M059J (cell line): ENCODE data around the gene CACNA2D4. TPM values are rescaled to one million over a fixed set of nuclear protein-coding genes. Genes with fewer than 3 reads are reported as not detected.
A peak's percentile ranks its signal among the peaks of the same experiment; 100 is the strongest.
"Not testable (repeated sequence)": the region's sequence is repeated elsewhere in the genome, so short reads cannot be mapped to it uniquely, and the experiment has no call there.

Experiments used
- DNase-seq: peaks from one replicate; pipeline ENCODE4 v3.0.0-alpha.2; 2012; ENCODE audit warnings: low read depth
- total RNA-seq: library from RNA; depleted of rRNA; stranded (reverse); fragments of >200 nt; shearing (Covaris generic); gene quantifications from 2 replicates; pipeline ENCODE4 v1.2.3, GENCODE V29; 2014

CACNA2D4 gene
- total RNA-seq, 1 experiment from 2014 or later, result 0.91 TPM

DNA sequence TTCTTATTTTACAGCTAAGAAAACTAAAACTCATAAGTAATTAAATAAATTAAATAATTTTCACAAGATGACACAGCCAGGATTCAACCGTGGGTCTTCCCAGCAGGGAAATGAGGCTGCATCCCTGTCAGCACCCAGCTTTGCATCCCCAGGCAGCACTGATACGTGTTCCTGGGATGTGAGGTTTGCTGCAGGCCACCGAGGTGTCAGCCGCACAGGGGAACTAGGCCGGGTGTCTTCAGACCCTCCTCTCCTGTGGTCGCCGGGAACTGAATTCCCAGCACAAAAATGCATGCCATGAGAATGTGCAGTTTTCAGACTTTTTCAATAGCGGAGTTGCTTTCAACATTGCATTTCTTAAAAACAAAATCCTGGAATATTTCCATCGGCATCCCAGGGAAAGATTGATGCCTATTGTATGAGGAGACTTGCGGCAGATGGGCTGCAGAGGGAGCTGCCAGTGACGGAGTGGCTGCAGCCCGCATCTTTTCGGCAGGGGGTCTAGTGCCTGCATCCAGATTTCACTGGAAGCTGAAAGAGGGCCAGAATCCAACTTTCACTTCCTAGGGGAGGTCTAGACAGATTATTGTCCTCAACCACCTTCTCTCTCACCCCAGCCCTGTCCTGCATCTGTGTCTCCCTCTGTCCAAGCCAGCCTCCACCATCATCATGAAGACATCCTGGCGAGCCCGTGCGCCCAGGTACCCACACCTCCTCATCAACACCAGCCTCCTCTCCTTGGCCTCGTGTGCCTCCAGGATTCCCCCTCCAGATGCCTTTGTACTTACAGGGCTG lies 85.5 kb downstream of the CACNA2D4 start:
- no peak for DNase-seq

DNA sequence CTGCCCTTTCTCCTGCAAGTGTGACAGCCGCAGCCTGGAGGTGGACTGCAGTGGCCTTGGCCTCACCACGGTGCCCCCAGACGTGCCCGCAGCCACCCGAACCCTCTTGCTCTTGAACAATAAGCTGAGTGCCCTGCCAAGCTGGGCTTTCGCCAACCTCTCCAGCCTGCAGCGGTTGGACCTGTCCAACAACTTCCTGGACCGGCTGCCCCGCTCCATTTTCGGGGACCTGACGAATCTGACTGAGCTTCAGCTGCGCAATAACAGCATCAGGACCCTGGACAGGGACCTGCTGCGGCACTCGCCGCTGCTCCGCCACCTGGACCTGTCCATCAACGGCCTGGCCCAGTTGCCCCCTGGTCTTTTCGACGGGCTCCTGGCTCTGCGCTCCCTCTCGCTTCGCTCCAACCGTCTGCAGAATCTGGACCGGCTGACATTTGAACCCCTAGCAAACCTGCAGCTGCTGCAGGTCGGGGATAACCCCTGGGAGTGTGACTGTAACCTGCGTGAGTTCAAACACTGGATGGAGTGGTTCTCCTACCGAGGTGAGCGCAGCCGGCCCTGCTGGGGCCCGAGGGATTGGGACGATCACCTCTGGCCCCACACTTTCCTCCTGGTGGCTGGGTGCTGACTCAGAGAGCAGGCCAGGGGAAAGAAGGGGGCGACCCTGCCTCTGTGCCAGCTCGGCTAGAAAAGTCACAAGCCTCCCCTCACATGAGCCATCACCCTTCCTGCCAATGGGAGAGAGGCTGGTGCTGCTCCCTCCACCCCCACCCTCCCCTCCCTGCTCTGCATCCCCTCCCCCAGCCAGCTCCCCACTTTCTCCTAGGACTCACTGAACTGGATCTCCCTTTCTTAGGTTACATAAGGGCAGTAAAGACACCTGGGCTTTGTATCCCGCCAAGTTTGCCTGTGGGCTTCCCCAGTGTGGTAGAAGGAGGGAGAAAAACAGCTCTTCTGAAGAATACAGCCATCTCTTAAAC lies 87.2 kb downstream of the CACNA2D4 start:
- peak; percentile 60 for DNase-seq

DNA sequence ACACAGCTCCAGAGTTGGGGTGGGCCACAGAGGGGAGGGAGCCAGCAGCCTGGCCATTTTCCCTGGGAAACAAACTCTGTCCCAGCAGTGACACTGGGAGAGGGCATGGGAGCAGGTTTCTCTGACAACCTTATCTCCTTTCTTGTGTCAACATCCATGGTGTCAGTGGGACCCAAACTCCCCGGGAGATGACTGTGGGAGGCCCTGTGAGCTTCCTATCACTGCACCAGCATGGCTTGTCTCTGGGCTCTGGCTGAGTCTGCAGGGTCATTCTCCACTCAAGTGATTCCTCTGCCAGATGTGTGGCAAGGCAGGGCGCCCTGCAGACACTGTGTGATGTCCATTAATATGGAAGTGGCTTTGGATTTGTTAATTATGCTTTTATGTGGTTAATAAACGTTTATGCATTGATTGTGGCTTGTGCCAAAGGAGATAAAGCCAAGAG lies 88.0 kb downstream of the CACNA2D4 start:
- DNase-seq, result no peak

DNA sequence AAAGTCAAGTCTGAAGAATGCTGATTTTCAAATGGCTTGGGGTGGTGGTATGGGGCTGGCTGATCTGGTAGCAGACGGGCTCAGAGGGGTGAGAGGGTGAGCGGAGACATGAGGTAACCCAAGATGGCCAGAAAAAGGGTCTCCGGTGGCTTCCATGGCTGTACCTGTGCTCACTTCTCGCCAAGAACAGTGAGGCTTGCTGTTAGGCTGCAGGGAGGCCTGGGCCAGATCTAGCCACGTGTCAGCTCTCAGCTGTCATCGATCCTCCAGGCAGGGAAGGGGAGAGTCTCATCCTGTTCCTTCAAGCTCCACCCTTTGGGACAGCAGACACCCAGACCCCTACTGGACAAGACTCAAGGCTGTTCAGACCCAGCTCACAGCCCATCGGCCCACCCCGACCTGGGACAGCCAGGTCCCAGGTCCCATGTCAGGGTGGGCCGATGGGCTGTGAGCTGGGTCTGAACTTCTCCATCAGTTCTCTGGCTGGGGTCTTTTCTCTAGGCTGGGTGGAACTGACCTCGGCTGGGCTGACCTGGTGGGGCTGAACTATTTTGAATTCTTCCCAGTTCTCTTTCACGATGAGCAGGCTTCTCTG lies 89.0 kb downstream of the CACNA2D4 start:
- DNase-seq, result no peak

DNA sequence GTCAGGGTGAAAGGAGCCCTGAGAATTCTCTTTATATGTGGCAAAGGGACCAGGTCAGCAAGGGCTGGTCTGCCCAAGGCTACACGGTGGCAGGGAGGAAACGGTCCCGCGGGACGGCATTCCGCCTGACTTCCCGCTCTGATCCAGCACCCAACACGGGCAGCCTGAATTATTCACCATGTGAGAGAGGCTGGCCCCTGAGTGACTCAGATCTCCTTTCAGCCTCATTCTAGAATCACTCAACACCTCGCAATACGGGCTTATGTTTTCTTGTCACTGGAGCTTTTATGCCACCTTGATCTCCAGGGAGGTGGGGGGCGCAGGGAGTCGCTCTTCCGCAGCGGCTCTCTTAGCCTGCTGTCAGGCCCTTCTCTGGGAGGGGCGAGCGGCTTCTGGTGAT lies 89.6 kb downstream of the CACNA2D4 start:
- peak; percentile 57 for DNase-seq

DNA sequence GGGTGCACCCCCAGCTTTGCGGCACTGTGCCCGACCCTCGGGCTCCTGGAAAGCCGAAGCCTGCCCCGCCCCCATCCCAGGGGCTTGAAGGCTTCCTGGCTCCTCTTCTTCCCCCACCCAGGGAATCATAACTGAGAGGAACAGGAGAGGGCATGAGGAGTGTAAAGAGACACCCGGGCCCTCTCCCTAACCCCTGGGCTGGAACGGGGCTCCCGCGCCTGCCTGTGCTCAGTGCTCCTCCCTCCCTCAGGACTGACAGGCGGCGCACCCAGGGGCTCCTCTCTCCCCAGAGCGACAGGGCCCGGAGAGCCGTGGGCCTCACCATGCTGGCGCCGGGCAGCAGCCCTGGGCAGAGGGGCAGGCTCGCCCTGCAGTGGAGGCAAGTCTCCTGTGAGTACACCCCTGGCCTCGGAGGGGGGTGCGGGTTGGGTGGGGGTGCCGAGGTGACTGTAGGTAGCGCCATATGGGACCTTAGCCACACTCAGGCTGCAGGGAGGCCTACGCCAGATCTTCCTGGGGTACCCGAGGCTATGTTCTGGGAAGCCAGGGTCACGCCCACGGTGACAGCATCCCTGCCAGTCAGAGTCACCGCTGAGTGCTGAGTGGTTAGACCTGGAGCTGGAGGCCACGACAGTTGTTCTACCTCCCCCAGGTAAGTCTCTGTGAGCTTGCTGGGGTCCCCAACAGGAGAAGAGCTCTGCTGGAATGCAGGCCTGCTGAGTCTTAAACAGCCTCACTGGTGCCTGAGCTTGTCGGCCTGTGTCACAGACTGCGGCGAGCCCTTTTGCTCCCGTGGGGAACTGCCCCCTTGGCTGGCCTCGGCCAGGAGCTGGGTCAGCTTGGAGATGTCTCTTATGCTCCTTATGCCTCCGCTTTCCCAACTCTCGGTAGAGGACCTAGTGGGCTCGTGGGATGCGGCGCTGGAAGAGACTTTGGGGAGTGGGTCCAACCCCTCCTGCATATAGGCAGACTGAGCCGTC lies 90.3 kb downstream of the CACNA2D4 start:
- DNase-seq, result no peak

DNA sequence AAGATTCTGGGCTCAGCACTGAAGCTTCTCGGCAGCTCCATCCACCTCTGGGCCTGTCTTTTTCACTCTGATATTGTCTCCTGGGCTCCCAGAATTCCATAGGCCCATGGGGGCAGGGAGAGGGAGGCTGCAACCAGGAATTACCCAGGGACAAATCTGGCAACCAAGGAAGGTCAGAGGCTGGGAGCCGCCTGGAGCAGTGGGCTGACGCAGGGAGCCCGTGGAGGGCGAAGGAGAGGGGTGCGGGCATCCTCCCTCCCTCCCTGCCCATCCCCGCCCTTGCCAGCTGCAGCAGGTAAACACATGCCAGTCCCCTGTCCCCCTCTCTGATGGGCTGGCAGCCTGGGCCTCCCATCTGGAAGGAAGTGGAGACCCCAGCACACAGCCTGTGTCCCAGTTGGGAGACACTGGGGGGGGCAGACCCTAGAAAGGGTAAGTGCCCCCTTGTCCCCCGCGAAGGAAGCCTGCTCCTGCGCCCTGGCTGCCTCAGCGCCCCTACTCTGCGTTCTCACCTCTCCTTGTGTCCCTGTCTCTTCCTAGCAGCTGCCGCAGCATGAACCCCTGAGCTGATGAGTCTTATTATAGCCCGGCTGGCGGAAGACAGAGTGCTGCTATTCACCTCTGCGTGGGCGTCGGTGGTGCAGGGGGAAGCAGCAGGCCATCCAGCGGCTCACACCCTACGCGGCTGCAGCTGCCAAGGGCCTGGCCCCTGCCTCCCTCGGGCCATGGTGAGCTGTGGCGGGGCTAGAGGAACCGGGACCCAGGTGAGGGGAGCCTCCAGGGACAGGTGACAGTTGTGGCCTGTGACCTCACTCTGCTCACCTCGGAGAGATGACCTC lies 91.4 kb downstream of the CACNA2D4 start:
- DNase-seq, result no peak

DNA sequence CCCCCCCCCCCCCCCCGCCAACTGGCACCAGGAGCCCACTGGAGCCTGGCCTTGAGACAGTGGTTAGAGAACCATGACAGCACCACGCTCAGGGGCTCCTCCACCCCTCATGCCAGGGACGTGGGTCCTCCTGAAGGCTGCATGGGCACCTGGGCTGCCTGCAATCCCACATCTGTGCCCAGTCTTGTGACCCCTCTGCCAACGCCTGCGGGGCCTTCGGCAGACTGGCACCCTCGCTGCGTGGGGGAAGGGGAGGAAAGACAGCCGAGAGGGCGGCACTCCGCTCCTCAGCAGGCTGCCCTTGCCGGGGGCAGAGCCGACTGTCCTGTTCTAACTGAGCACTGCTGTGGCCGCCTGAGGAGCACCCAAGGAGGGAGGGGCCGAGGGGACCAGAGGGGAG lies 92.1 kb downstream of the CACNA2D4 start:
- DNase-seq, result no peak

DNA sequence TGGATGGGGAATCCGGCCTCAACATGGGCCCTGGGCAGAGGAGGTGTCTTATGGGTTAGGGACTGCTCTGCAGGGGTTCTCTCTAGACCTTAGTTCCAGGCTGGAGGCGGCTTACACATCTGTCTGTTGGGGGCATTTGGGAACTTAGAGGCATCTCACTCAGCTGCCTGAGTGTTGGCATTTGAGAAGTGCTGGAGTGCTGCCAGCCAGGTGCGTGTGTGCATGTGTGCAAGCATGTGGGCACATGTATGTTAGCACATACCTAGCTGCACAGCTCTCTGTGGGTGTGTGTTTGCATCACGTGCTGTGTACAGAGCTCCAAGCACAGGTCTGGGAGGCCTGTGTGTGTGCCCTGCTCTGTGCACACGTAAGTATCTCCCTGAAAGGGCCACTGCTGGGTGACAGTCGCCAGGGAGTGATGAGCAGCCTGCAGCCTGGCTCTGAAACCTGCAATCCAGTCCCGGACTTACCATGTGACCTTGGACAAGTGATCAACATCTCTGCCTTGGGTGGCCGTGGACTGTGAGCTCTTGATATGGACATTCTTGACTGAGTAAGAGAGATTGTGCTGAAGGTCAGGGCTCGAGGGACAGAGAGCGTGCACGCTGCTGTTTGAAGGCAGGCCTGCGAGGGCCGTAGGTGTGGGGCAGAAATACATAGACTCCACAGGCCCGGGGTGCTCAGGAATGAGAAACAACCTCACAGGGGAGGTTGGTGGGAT lies 92.9 kb downstream of the CACNA2D4 start:
- DNase-seq, result no peak

DNA sequence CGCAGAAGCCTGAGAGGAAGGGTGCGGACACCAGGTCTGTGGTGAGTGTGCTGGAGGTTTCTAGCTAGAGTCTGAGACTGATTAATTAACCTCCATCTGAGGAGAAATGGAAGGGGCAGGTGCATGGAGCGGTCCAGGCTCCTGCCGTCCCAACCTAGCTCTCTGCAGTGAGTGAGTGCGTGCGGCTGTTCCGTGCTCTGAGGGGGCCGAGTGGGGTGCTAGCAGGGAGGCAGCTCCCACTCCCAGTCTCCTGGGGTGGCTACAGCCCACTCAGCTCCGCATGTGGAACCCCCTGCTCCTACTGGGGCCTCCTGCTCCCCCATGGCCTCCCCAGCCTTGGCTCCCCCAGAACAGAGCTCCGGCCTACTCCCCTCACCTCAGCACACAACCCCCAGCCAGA lies 95.2 kb downstream of the CACNA2D4 start:
- no peak for DNase-seq

DNA sequence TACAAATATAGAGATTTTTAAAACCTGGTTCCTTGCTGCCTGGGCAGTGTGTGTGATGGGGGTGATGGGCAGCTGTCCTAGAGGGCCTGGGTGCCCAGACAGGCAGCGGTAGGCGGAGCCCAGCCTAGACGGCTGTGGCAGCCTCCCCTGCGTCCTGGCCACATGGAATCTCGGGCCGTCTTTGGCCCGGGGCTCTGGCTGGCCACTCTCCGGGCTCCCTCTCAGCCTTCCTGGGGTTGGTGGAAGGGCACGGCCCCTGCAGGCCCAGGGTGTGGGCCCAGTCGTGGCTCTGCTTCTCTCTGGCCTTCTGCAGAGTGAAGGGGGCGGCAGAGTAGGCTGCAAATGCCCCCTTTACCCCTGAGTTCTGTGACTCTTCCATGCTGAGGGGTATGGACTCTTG lies 95.8 kb downstream of the CACNA2D4 start:
- DNase-seq, result no peak

DNA sequence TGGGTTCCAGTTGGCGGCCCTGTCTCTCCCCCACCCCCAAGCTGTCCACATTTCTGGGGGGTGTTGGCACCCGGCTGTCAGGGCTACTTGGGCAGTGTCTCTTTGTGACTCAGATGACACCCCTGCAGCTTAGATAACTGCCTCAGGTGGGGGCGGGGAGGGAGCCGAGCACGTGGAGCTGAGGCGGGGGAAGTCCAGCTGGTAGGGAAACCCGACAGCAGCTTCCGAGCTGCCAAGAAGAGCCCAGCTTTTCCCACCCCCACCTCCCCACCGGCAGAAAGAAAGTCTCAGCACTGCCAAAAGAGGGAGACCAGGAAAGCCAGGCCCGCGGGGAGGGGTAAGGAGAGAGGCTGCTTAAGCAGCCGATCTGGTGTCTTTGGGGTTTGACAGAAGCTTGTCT lies 96.6 kb downstream of the CACNA2D4 start:
- DNase-seq, result no peak

DNA sequence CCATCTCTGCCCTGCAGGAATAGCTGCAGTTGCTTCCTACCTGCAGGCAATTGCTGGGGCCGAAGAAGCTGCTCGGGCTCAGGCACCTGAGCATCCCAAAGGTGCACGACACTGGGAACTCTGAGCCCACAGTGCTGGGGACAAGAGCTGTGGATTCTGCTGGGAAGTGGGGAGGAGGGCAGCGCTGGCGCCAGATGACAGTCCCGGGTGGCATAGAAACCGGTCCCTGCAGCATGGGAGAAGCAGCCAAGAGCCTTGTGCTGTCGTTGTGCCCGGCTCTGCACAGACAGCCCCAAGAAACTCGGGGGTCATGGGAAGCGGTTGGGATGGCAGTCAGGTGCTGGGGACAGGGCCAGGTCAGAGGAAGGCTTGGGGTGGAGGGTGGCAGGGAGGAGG lies 97.6 kb downstream of the CACNA2D4 start:
- DNase-seq, result no peak

DNA sequence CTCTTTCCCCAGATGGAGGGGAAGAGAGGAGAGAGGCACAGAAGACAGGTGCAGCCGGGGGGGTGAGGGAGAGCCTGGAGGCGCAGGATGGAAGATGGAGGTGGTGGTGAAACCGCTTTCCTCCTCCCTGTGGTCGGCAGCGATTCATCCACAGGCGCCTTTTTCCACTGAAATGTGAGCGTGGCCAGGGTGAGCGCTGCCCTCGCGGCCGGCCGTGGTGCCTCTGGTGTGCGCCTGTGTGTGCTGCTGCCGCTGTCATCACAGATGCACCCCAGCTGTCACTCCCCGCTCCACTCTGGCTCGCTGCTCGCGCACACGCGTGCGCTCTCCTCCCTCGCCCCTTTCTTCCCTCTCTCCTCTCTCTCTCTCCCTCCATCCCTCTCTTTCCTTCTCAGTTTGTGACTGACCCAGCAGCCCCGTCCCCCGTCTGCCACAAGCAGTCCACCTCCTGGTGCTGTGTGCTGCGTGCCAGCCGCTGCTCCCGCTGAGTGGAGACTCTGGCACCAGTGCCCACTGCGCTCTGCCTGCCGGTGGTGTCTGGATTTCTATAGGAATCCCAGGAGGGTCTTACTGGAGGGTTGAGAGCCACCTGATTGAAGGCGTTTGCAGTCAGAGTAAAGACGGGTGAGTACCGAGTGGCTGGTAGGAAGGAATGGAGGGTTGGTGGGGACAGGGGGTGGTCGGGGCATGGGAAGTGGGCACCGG lies 98.1 kb downstream of the CACNA2D4 start, which contains the start of gene LRTM2:
Gene LRTM2 (plus strand): TSS at position 375 of the 705 bp plus-strand sequence. CDS start 7,584 bp downstream, outside the sequence.
- no peak for DNase-seq

DNA sequence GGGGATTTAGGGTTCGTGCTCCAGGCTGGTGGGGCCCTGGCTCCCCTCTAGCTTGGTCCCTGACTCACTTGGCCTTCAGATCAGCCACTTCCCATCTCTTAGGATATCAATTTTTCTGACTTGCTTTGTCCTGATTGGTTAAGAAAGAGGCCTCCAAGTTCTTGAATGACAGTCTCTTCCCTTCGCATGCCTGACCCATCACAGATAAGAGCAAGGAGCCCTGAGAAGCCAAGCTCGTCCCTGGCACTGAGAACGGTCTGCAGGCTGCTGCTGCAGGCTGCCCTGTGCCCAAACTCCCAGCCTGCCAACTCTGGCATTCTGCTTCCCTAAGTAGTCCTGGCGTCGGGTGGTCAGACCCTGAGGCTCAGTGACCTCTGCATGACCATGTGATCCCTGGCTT lies 98.9 kb downstream of the CACNA2D4 start:
- no peak for DNase-seq

DNA sequence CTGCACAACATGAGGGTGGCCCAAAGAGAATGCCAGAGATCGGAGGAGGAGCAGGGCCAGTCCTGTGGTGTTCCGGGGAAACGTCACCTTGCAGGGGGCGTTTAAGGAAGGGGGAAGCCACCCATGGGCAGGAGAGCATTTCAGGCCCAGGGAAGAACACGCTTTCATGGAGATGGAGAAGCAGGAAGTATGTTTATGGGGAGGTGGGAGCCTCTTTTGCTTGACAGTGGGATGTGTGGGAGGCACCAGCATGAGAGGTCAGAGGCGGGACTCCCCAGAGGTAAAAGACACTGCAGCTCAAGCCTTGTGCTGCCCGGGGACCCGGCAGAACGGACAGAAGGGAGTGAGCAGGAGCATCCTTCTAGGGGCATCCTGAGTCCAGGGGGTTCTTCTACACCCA lies 99.4 kb downstream of the CACNA2D4 start:
- no peak for DNase-seq

DNA sequence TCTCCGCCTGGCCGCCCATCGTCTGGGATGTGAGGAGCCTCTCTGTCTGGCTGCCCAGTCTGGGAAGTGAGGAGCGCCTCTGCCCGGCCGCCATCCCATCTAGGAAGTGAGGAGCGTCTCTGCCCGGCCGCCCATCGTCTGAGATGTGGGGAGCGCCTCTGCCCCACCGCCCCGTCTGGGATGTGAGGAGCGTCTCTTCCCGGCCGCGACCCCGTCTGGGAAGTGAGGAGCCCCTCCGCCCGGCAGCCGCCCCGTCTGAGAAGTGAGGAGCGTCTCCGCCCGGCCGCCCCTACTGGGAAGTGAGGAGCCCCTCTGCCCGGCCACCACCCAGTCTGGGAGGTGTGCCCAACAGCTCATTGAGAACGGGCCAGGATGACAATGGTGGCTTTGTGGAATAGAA lies 100.5 kb downstream of the CACNA2D4 start:
- DNase-seq, result not testable (repeated sequence)

DNA sequence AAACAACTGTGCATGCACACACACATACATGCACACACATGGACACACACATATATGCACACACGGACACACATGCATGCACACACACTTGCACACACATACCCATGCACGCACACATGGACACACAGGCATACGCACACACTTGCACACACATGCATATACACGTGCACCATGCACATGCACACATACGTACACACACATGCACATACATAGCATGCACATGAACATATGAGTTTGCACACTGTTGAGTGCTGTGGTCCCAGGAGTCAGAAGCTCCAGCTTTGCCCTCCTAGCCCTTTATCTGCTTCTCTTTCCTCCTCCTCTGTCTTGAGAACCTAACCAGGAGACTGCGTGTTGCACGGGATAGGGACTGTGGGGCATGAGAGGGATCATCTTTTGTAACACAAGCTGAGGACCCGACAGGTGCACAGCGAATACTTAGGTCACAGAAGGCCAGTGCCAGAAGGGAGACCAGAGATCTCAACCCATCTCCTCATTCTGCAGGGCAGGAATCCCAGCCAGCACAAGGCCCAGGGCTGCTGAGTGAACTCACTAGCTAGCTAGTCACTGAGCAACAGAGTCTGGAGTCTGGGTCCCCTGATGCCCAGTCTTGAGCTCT lies 101.6 kb downstream of the CACNA2D4 start:
- no peak for DNase-seq
